Subcutaneous abdominal adipose tissue (tissue), 5 donors: ENCODE measurements around the gene GOLGA6L22.
"Not testable (repeated sequence)": the region's sequence is repeated elsewhere in the genome, so short reads cannot be mapped to it uniquely, and the experiment has no call there.

Source experiments
- H3K27ac ChIP-seq: one replicate; pipeline ENCODE4 v1.7.0; 2013; ENCODE audit warnings: low read depth, mild to moderate bottlenecking, inconsistent platforms, low read length, moderate library complexity
- H3K27me3 ChIP-seq, 5 donors: one replicate each; pipeline ENCODE4 v1.7.0; 2013; ENCODE audit warnings: low read length in 5 of 5, inconsistent platforms in 1 of 5; ENCODE audit not compliant: control insufficient read depth in 5 of 5, insufficient read depth in 4 of 5
- H3K36me3 ChIP-seq, 5 donors: one replicate each; pipeline ENCODE4 v1.7.0; 2013; ENCODE audit warnings: low read length in 5 of 5; ENCODE audit not compliant: control insufficient read depth in 5 of 5, insufficient read depth in 5 of 5
- H3K4me1 ChIP-seq, 5 donors: one replicate each; pipeline ENCODE4 v1.7.0; 2013; ENCODE audit warnings: low read length in 5 of 5, mild to moderate bottlenecking in 3 of 5, moderate library complexity in 1 of 5; ENCODE audit not compliant: control insufficient read depth in 5 of 5, insufficient read depth in 5 of 5
- H3K4me3 ChIP-seq, 5 donors: one replicate each; pipeline ENCODE4 v1.7.0; 2013; ENCODE audit warnings: low read length in 5 of 5, low read depth in 1 of 5
- H3K9ac ChIP-seq, 5 donors: one replicate each; pipeline ENCODE4 v1.7.0; 2013; ENCODE audit warnings: low read length in 5 of 5, mild to moderate bottlenecking in 4 of 5, moderate library complexity in 3 of 5
- H3K9me3 ChIP-seq, 5 donors: one replicate each; pipeline ENCODE4 v1.7.0; 2013; ENCODE audit warnings: low read length in 5 of 5; ENCODE audit not compliant: control insufficient read depth in 5 of 5
- donor health status: healthy.
- donor health status: healthy.
- donor health status: healthy.
- donor health status: healthy.
- donor health status: healthy.

GOLGA6L22 gene

DNA sequence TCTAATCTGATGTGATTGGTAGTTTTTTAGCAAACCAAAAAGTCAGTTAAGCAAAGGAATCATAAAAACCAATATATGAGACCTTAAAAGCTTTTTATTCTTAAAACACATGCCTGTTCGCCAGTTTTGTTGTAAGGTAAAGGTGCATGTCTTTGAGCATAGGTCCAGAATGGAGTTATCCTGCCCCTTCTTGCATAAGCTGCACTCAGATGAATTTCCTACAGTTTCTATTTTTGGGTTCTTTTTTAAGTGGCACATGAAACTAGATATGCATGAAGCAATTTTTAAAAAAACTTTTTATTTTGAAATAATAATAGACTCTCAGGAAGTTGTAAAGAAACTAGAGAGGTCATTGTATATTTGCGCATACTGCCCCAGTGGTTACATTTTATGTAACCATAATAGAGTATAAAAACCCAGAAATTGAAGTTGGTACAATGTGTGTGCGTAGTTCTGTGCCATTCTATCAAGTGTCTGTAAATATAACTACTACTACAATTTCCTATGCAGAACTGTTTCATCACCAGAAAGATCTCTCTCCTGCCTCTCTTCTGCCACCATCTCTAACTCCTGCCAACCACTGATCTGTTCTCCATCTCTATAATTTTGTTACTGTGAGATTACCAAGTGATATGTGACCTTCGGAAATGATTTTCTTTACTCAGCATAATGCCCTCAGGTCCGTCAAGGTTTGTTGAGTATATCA is 39.7 kb downstream of the GOLGA6L22 start:
- not testable (repeated sequence) for H3K9me3 ChIP-seq, H3K27me3 ChIP-seq, H3K4me1 ChIP-seq, H3K27ac ChIP-seq, H3K9ac ChIP-seq, H3K36me3 ChIP-seq, H3K4me3 ChIP-seq

DNA sequence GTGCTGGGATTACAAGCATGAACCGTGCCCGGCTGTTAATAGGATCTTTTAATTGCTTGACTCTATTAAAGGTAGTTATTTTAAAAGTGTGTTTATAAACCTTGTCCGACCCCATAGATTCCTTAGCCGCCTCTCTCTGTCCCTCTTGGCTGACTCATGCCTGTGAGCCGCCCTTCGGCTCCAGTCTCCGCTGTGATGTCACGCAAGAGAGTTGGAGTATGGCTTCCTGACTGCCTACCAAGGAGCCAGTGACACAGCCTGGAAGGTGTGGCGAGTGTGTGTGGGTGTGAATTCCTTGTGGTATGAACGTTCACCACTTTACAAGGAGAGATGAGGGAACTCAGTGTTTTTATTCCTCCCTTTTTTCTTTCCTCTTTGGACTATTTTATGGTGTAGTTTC is 43.6 kb downstream of the GOLGA6L22 start:
- H3K27ac ChIP-seq, H3K36me3 ChIP-seq, H3K27me3 ChIP-seq, H3K4me1 ChIP-seq, H3K4me3 ChIP-seq, H3K9ac ChIP-seq, H3K9me3 ChIP-seq: not testable (repeated sequence)

DNA sequence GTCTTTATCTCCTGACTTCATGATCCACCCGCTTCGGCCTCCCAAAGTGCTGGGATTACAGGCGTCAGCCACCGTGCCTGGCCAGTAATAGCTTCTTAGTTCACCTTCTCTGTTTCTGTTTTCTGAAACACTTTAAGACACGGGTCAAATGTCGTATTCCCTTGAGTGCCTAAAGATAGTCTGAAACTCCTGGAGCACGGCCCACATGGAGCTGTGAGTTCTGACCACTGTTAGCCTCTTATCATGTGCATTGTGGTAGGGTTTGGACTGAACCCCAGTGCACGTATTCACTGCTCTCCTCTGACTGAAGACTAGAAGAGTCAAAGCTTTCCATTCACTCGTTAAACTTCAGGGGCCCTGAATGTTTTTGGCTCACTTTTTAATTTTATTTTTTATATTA is 48.3 kb downstream of the GOLGA6L22 start:
- not testable (repeated sequence) for H3K9me3 ChIP-seq, H3K4me1 ChIP-seq, H3K9ac ChIP-seq, H3K4me3 ChIP-seq, H3K27ac ChIP-seq, H3K36me3 ChIP-seq, H3K27me3 ChIP-seq

DNA sequence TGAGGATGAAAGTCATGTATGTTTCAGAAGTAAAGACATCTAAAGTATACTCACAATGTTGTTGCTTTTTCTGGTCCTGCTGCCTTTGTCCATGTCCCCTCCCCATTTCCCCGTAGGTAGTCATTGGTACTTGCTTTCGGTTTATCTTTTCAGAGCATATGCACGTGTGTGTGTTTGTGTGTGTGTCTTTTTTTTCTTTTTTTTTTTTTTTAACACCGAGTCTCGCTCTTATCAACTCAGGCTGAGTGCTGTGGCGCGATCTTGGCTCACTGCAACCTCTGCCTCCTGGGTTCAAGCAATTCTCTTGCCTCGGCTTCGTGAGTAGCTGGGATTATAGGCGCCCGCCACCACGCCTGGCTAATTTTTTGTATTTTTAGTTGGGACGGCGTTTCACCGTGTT is 57.4 kb downstream of the GOLGA6L22 start:
- H3K36me3 ChIP-seq, H3K27ac ChIP-seq, H3K9me3 ChIP-seq, H3K4me1 ChIP-seq, H3K27me3 ChIP-seq, H3K4me3 ChIP-seq, H3K9ac ChIP-seq: not testable (repeated sequence)
